Upper lobe of right lung (tissue), 1 donor: ENCODE measurements around the gene AZIN2. TPM values are rescaled to one million over a fixed set of nuclear protein-coding genes. Genes with fewer than 3 reads are reported as not detected.
A peak's percentile ranks its signal among the peaks of the same experiment; 100 is the strongest.
"Not testable (repeated sequence)": the region's sequence is repeated elsewhere in the genome, so short reads cannot be mapped to it uniquely, and the experiment has no call there.

ENCODE experiments used
- ATAC-seq: fragments of 200-7000 bp; cut with Tn5 transposase; one replicate; pipeline ENCODE4 v1.9.1; 2020; ENCODE audit warnings: mild to moderate bottlenecking, moderate library complexity
- DNase-seq: peaks from one replicate; pipeline ENCODE4 v3.0.0-alpha.2; 2020
- H3K27ac ChIP-seq: fragments of 200-600 bp; one replicate; pipeline ENCODE4 v1.8.0; 2022
- H3K27me3 ChIP-seq: fragments of 200-600 bp; one replicate; pipeline ENCODE4 v1.8.0; 2022; ENCODE audit warnings: mild to moderate bottlenecking
- H3K36me3 ChIP-seq: fragments of 200-600 bp; one replicate; pipeline ENCODE4 v1.8.0; 2022
- H3K4me1 ChIP-seq: fragments of 200-600 bp; one replicate; pipeline ENCODE4 v1.8.0; 2022
- H3K4me3 ChIP-seq: fragments of 200-600 bp; one replicate; pipeline ENCODE4 v1.8.0; 2022; ENCODE audit warnings: mild to moderate bottlenecking
- H3K9me3 ChIP-seq: fragments of 200-600 bp; one replicate; pipeline ENCODE4 v1.8.0; 2022
- CTCF ChIP-seq: fragments of 200-600 bp; IDR thresholded peaks from one replicate; pipeline ENCODE4 v1.8.0; 2022; ENCODE audit warnings: antibody characterized with exemption
- intact Hi-C: fragments of 100-400 bp; cut with DNase I; formaldehyde crosslinking; loops from one replicate; pipeline ENCODE4 v1.11.0; 2022
- total RNA-seq: library from RNA; stranded (reverse); fragmentation: NEBNext Ultra II Directional; extraction: Animal tissue kit (Norgen Biotek cat#: 25700); gene quantifications from one replicate; pipeline ENCODE4 v1.2.1, GENCODE V29; 2021
- donor health status: DM: no; HTN: yes; CAD: no; lungs with severe emphysema.

AZIN2 gene
- total RNA-seq, 1 donor from 2014 or later, result 2.3 TPM

- TF ChIP-seq CTCF, result no peak
- Histone ChIP-seq H3K36me3 (no peaks in the 10 kb centered on the region), H3K9me3 (no peaks in the 10 kb centered on the region), H3K27me3 (no peaks in the 10 kb centered on the region), H3K4me3 (no peak overlapping the region), H3K4me1 (peaks cover 5% of the 10 kb centered on the region), H3K27ac (no peak overlapping the region)
- ATAC-seq (no peak), DNase-seq (no peak)
- intact Hi-C loops, result no loop called here
Measured at GRCh38 chr1:33133478-33134105, 52.6 kb downstream of the AZIN2 start.

GRCh38 chr1:33136041-33136440, 55.1 kb downstream of the AZIN2 start:
- H3K27ac ChIP-seq, H3K4me3 ChIP-seq, H3K36me3 ChIP-seq, H3K4me1 ChIP-seq, ATAC-seq, H3K27me3 ChIP-seq, DNase-seq, H3K9me3 ChIP-seq, intact Hi-C loops: not testable (repeated sequence)

GRCh38 chr1:33137800-33138199, 56.8 kb downstream of the AZIN2 start:
- DNase-seq, result no peak
- Histone ChIP-seq H3K36me3 (no peaks in the 10 kb centered on the region), H3K27ac (no peak overlapping the region), H3K9me3 (no peaks in the 10 kb centered on the region), H3K27me3 (no peaks in the 10 kb centered on the region), H3K4me3 (no peak overlapping the region), H3K4me1 (peaks cover 5% of the 10 kb centered on the region)
- peak; percentile 44 for ATAC-seq
- intact Hi-C loops, result no loop called here
- TF ChIP-seq CTCF, result peak; percentile 39

- ATAC-seq, result no peak
- DNase-seq, result no peak
- H3K27me3 ChIP-seq, result no peaks in the 10 kb centered on the region
- no peak overlapping the region for H3K27ac ChIP-seq
- intact Hi-C loops, result no loop called here
- no peak overlapping the region for H3K4me3 ChIP-seq
- no peaks in the 10 kb centered on the region for H3K36me3 ChIP-seq
- H3K4me1 ChIP-seq, result no peaks in the 10 kb centered on the region
- no peak for TF ChIP-seq CTCF
- no peaks in the 10 kb centered on the region for H3K9me3 ChIP-seq
Measured at GRCh38 chr1:33140153-33141149, 59.5 kb downstream of the AZIN2 start.

GRCh38 chr1:33141216-33141615, 60.3 kb downstream of the AZIN2 start:
- Histone ChIP-seq H3K4me1 (no peaks in the 10 kb centered on the region), H3K27ac (no peak overlapping the region), H3K36me3 (no peaks in the 10 kb centered on the region), H3K27me3 (no peaks in the 10 kb centered on the region), H3K4me3 (no peak overlapping the region), H3K9me3 (no peaks in the 10 kb centered on the region)
- no peak for ATAC-seq
- TF ChIP-seq CTCF, result no peak
- DNase-seq, result no peak
- intact Hi-C loops, result no loop called here

- Histone ChIP-seq H3K9me3 (no peaks in the 10 kb centered on the region), H3K27me3 (no peaks in the 10 kb centered on the region), H3K4me3 (no peak overlapping the region), H3K4me1 (no peaks in the 10 kb centered on the region), H3K36me3 (no peaks in the 10 kb centered on the region), H3K27ac (no peak overlapping the region)
- intact Hi-C loops, result no loop called here
- ATAC-seq (no peak), DNase-seq (no peak)
- no peak for TF ChIP-seq CTCF
Measured at GRCh38 chr1:33141781-33142180, 60.8 kb downstream of the AZIN2 start.
